ENCODE results near the gene UNC119B.

DNA sequence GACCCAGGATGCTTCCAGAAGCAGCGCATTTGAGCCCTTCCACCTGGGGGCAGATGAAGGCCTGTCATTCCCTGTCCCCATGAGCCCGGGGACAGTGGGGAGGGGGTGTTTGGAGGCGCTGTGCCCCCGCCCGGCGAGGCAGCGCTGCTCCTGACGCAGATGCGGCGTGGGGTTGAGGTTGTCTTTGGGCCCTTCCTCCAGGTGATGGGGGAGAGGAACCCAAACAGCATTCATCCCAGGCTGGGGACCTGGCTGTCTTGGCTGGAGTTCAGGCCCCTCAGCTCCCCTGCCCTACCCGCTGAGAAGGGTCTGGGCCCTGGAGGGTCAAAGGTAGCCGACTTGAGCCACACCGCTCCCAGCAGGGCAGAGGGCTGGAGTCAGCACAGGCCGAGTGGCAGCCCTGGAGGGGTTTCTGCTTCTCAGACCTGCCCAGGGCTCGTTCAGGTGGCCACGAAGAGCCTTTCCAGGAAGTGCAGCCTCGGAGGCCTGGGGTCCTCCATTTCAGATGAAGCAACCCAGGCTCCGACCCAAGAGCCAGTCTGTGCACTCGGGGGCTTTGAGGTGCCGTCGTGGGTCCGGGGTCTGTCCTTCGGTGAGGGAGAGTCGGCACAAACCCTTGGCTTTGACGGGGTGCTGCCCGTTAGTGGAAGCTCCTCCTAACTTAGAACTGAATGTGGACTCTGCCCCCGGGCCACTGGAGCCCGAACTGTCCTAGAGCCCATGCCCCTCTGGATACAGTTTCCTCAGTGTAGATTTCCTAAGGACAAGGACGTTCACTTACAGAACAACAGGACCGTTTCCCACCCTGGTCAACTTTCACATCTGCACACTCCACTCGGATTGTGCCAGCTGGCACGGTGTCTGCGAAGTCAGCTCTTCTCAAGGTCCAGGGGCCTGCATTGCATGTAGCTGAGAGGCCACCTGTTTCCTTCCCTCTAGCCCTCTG, 31.5 kb downstream of the UNC119B start:
- no peak for TF ChIP-seq POLR2AphosphoS5 (IDR thresholded peaks at IDR 0.05; ENCODE audit: low read depth, low read length)
- TF ChIP-seq, protein P1, sequence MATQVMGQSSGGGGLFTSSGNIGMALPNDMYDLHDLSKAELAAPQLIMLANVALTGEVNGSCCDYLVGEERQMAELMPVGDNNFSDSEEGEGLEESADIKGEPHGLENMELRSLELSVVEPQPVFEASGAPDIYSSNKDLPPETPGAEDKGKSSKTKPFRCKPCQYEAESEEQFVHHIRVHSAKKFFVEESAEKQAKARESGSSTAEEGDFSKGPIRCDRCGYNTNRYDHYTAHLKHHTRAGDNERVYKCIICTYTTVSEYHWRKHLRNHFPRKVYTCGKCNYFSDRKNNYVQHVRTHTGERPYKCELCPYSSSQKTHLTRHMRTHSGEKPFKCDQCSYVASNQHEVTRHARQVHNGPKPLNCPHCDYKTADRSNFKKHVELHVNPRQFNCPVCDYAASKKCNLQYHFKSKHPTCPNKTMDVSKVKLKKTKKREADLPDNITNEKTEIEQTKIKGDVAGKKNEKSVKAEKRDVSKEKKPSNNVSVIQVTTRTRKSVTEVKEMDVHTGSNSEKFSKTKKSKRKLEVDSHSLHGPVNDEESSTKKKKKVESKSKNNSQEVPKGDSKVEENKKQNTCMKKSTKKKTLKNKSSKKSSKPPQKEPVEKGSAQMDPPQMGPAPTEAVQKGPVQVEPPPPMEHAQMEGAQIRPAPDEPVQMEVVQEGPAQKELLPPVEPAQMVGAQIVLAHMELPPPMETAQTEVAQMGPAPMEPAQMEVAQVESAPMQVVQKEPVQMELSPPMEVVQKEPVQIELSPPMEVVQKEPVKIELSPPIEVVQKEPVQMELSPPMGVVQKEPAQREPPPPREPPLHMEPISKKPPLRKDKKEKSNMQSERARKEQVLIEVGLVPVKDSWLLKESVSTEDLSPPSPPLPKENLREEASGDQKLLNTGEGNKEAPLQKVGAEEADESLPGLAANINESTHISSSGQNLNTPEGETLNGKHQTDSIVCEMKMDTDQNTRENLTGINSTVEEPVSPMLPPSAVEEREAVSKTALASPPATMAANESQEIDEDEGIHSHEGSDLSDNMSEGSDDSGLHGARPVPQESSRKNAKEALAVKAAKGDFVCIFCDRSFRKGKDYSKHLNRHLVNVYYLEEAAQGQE (IDR thresholded peaks at IDR 0.05; ENCODE audit: insufficient read depth in 1 of 2, low read depth in 2 of 2, low read length in 2 of 2): no peak
- TF ChIP-seq SIN3A (IDR thresholded peaks at IDR 0.05; ENCODE audit: borderline replicate concordance, insufficient read depth, low read length): no peak
- TF ChIP-seq TAF1 (IDR thresholded peaks at IDR 0.05; ENCODE audit: borderline replicate concordance, insufficient read depth, low read length): no peak
- TF ChIP-seq FOXP2 (optimal IDR thresholded peaks at IDR 0.05; ENCODE audit: borderline replicate concordance, extremely low read depth, extremely low read length, insufficient read depth): no peak

Data from PFSK-1 (cell line).